Measurements from ENCODE around the gene STPG1.

DNA sequence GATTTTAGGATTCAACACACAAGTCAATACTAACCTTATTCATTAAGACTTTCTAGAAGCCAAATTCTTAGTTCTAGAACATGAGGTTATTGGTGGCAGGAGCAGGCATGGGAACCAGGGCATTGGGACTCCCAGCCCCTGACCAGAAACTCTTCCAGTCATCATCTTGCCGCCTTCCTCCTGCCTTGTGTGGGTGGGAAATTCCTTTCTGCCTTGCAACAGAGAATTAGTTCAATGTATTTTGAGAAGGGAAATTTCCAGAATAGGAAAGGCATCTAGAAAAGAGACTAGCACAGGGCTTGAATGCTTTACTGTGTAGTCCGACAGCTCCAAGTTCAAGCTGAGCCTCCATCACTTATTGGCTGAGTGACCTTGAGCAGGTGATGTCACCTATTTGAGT is 85.7 kb downstream of the STPG1 start:
- TF ChIP-seq, protein P1, sequence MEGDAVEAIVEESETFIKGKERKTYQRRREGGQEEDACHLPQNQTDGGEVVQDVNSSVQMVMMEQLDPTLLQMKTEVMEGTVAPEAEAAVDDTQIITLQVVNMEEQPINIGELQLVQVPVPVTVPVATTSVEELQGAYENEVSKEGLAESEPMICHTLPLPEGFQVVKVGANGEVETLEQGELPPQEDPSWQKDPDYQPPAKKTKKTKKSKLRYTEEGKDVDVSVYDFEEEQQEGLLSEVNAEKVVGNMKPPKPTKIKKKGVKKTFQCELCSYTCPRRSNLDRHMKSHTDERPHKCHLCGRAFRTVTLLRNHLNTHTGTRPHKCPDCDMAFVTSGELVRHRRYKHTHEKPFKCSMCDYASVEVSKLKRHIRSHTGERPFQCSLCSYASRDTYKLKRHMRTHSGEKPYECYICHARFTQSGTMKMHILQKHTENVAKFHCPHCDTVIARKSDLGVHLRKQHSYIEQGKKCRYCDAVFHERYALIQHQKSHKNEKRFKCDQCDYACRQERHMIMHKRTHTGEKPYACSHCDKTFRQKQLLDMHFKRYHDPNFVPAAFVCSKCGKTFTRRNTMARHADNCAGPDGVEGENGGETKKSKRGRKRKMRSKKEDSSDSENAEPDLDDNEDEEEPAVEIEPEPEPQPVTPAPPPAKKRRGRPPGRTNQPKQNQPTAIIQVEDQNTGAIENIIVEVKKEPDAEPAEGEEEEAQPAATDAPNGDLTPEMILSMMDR (IDR thresholded peaks at IDR 0.05): no peak
- TF ChIP-seq POLR2A (IDR thresholded peaks at IDR 0.05; ENCODE audit: low read depth) (no peak), EP300 (IDR thresholded peaks at IDR 0.05) (no peak), POLR2AphosphoS5 (IDR thresholded peaks at IDR 0.05) (no peak)
